GM12878 (cell line): ENCODE data around the gene CEP83. TPM values are rescaled to one million over a fixed set of nuclear protein-coding genes. Genes with fewer than 3 reads are reported as not detected.

ENCODE experiments used
- ATAC-seq: fragments of 200-7000 bp; cut with Tn5 transposase; 3 replicates; pipeline ENCODE4 v1.9.1; 2020; ENCODE audit warnings: mild to moderate bottlenecking, moderate library complexity
- BruUV-seq: library from RNA; stranded (reverse); fragments of 400-500 nt; replicated peaks from 2 replicates; lab custom pipeline; 2021; lab: Mats Ljungman, UMichigan
- CTCF ChIA-PET: fragments of 300-600 bp; sonication (Branson Sonifier 250); formaldehyde crosslinking; extraction: SDS; loops from one replicate; lab custom pipeline; 2021; ENCODE audit warnings: inconsistent platforms; lab: Yijun Ruan, JAX
- POLR2A ChIA-PET: fragments of 350-600 bp; formaldehyde crosslinking; extraction: SDS; loops from one replicate; lab custom pipeline; 2021; ENCODE audit warnings: inconsistent platforms; lab: Charles Lee
- RAD21 ChIA-PET: fragments of 300-600 bp; sonication (Branson Sonifier 250); formaldehyde crosslinking; loops from one replicate; lab custom pipeline; 2023; ENCODE audit warnings: antibody characterized with exemption; ENCODE audit not compliant: unreplicated experiment; lab: Charles Lee
- SMC1A ChIA-PET: fragments of 300-600 bp; sonication (Branson Sonifier 250); formaldehyde crosslinking; loops from one replicate; lab custom pipeline; 2023; ENCODE audit not compliant: unreplicated experiment, uncharacterized antibody; lab: Charles Lee
- DNase-seq: peaks from one replicate; pipeline ENCODE4 v3.0.0-alpha.2; 2011; ENCODE audit warnings: low read depth, low spot score
- FAIRE-seq: peaks from 3 replicates; lab custom pipeline; 2011; peaks lifted over from hg19 to GRCh38; lab: Jason Lieb, UNC
- H2AFZ ChIP-seq: 2 replicates; pipeline ENCODE4 v1.6.0; 2011; ENCODE audit warnings: low read depth, low read length, control low read depth; ENCODE audit not compliant: control insufficient read depth
- H3K27ac ChIP-seq: 2 replicates; pipeline ENCODE4 v1.5.1; 2011; ENCODE audit warnings: control low read depth; ENCODE audit not compliant: control insufficient read depth, insufficient read depth
- H3K27me3 ChIP-seq, 2 experiments: replicated peaks in 1 of 2; 2 replicates each; pipeline versions ENCODE4 v1.6.0 to v1.6.1; 2011; ENCODE audit warnings: low read length in 1 of 2; ENCODE audit not compliant: control insufficient read depth in 2 of 2, insufficient read depth in 2 of 2
- H3K36me3 ChIP-seq, 2 experiments: 2 replicates each; pipeline ENCODE4 v1.5.1; 2011; ENCODE audit warnings: low read length in 1 of 2; ENCODE audit not compliant: control insufficient read depth in 2 of 2, insufficient read depth in 2 of 2
- H3K4me1 ChIP-seq: 2 replicates; pipeline ENCODE4 v1.6.1; 2011; ENCODE audit warnings: mild to moderate bottlenecking, low read length, moderate library complexity, mixed read lengths; ENCODE audit not compliant: control insufficient read depth, insufficient read depth
- H3K4me2 ChIP-seq: 2 replicates; pipeline ENCODE4 v1.6.0; 2011; ENCODE audit warnings: control low read depth; ENCODE audit not compliant: control insufficient read depth, insufficient read depth
- H3K4me3 ChIP-seq: fragments of 200-600 bp; sonication (generic); 2 replicates; pipeline ENCODE4 v1.5.1; 2016
- H3K79me2 ChIP-seq: 2 replicates; pipeline ENCODE4 v1.6.0; 2011; ENCODE audit warnings: low read length; ENCODE audit not compliant: control insufficient read depth, insufficient read depth
- H3K9ac ChIP-seq: 2 replicates; pipeline ENCODE4 v1.8.0; 2011; ENCODE audit warnings: low read length, control low read depth, mixed read lengths; ENCODE audit not compliant: control insufficient read depth, insufficient read depth
- H3K9me3 ChIP-seq: replicated peaks from 3 replicates; pipeline ENCODE4 v1.5.1; 2011; ENCODE audit warnings: mild to moderate bottlenecking, low read length; ENCODE audit not compliant: control insufficient read depth, insufficient read depth
- H4K20me1 ChIP-seq: 2 replicates; pipeline ENCODE4 v1.6.0; 2011; ENCODE audit not compliant: control insufficient read depth, insufficient read depth
- ATF2 ChIP-seq: IDR thresholded peaks from 2 replicates; pipeline ENCODE4 v1.6.1; 2012; ENCODE audit warnings: low read length, inconsistent platforms
- BHLHE40 ChIP-seq, 2 experiments: fragments of 450-650 bp in 1 of 2; IDR thresholded peaks; 2 replicates each; pipeline ENCODE4 v1.6.1; 2011 to 2017; ENCODE audit warnings: low read depth in 2 of 2, borderline replicate concordance in 1 of 2, improper control_type of control experiment in 1 of 2, low read length in 1 of 2, mild to moderate bottlenecking in 1 of 2
- CEBPZ ChIP-seq: fragments of 150-350 bp; IDR thresholded peaks from 2 replicates; pipeline ENCODE4 v1.6.1; 2016; ENCODE audit warnings: low read depth, low read length
- CREB1 ChIP-seq: IDR thresholded peaks from 2 replicates; pipeline ENCODE4 v1.6.1; 2012; ENCODE audit warnings: low read depth, mild to moderate bottlenecking, inconsistent platforms
- ELK1 ChIP-seq: IDR thresholded peaks from 2 replicates; pipeline ENCODE4 v1.6.1; 2012; ENCODE audit warnings: low read depth, low read length, improper control_type of control experiment
- LARP7 ChIP-seq: fragments of 450-650 bp; IDR thresholded peaks from 2 replicates; pipeline ENCODE4 v1.6.1; 2017; ENCODE audit warnings: mild to moderate bottlenecking
- MTA2 ChIP-seq: fragments of 450-650 bp; IDR thresholded peaks from 2 replicates; pipeline ENCODE4 v1.6.1; 2016; ENCODE audit warnings: low read depth, mild to moderate bottlenecking, moderate library complexity
- PBX3 ChIP-seq: IDR thresholded peaks from 2 replicates; pipeline ENCODE4 v1.6.1; 2011; ENCODE audit warnings: mild to moderate bottlenecking, low read depth, low read length, moderate library complexity; ENCODE audit not compliant: insufficient replicate concordance
- RAD51 ChIP-seq: fragments of 450-650 bp; IDR thresholded peaks from 2 replicates; pipeline ENCODE4 v1.6.1; 2016; ENCODE audit warnings: moderate library complexity, mild to moderate bottlenecking, inconsistent platforms
- RUNX3 ChIP-seq: IDR thresholded peaks from 2 replicates; pipeline ENCODE4 v1.6.1; 2012; ENCODE audit warnings: low read length, inconsistent platforms
- SKIL ChIP-seq: fragments of 450-650 bp; IDR thresholded peaks from 2 replicates; pipeline ENCODE4 v1.6.1; 2017; ENCODE audit warnings: mild to moderate bottlenecking, low read depth, inconsistent platforms; ENCODE audit not compliant: poor library complexity, severe bottlenecking
- ZNF622 ChIP-seq: fragments of 450-650 bp; IDR thresholded peaks from 2 replicates; pipeline ENCODE4 v1.6.1; 2017; ENCODE audit warnings: mild to moderate bottlenecking, inconsistent platforms
- WGBS: methylation state at CpG from one replicate; pipeline ENCODE4 v1.1.6; 2016; ENCODE audit warnings: low lambda C conversion rate; ENCODE audit not compliant: insufficient replicate concordance, insufficient coverage; ENCODE audit errors: missing lambda C conversion rate; 5-methylcytosine and 5-hydroxymethylcytosine counted together
- in situ Hi-C: fragments of 300-500 bp; cut with MboI; formaldehyde crosslinking; loops from 9 replicates; pipeline ENCODE4 v1.14.3; 2018; ENCODE audit warnings: mixed read lengths
- intact Hi-C: fragments of 100-400 bp; cut with micrococcal nuclease; formaldehyde crosslinking; loops from one replicate; pipeline ENCODE4 v1.14.2; 2022; ENCODE audit not compliant: unreplicated experiment
- polyA plus RNA-seq, 11 experiments: library from polyadenylated mRNA; depleted of rRNA in 4 of 11; unstranded in 6 of 11; stranded (reverse) in 5 of 11; fragments of >200 nt; fragmentation: Nextera tagmentation in 4 of 11; fragmentation: Illumina TruSeq in 1 of 11; extraction: Ambion mirVana in 4 of 11; extraction: Trizol in 1 of 11; gene quantifications; 1 replicate in 1 of 11; 2 replicates in 10 of 11; pipeline versions ENCODE4 v1.2.1 to v1.2.3, GENCODE V29; 2011 to 2016; ENCODE audit warnings: inconsistent platforms in 2 of 11, missing spikeins in 2 of 11, low read depth in 1 of 11
- total RNA-seq, 4 experiments: library from RNA; depleted of rRNA in 3 of 4; stranded (reverse); fragments of >200 nt in 3 of 4; fragmentation: Illumina TruSeq in 1 of 4; extraction: Trizol in 1 of 4; gene quantifications; 2 replicates each; pipeline versions ENCODE4 v1.2.1 to v1.2.3, GENCODE V29; 2013 to 2021

The CEP83 gene
- total and polyA plus RNA-seq, 10 of the 15 experiments (the other 5 are each of a cell fraction or from before 2014, with no cell fraction given): 4.3 to 39.0 (median 22.5) TPM

- ATAC-seq (no peak), FAIRE-seq (peak; percentile 61), DNase-seq (no peak)
- no peak for TF ChIP-seq LARP7
- TF ChIP-seq CREB1: no peak
- no peak for TF ChIP-seq SKIL
- TF ChIP-seq PBX3: no peak
- no peak for TF ChIP-seq MTA2
- TF ChIP-seq ZNF622: no peak
- TF ChIP-seq RAD51: no peak
- TF ChIP-seq ATF2: no peak
- no peak for TF ChIP-seq BHLHE40 (IDR thresholded peaks at IDR 0.05; ENCODE audit: borderline replicate concordance in 1 of 2, low read depth in 2 of 2, low read length in 1 of 2)
- TF ChIP-seq RUNX3: no peak
- no peak for TF ChIP-seq CEBPZ
- TF ChIP-seq ELK1: no peak
- H3K79me2 ChIP-seq: no peaks in the 10 kb centered on the region
- intact Hi-C loops (no loop called here), in situ Hi-C loops (no loop called here)
- H2AFZ ChIP-seq: no peak overlapping the region
- SMC1A ChIA-PET: interaction anchor here (0.6 to 3.4 kb wide), 10 partner anchors 11 to 239 kb away, joined by 3 to 20 read pairs (median 4); no protein-coding TSS in a partner anchor
- H3K9ac ChIP-seq: no peak overlapping the region
- BruUV-seq: no TSS peak
- no peak overlapping the region for H3K4me3 ChIP-seq
- no peak overlapping the region for H3K4me2 ChIP-seq
- CTCF ChIA-PET: interaction anchor here (1.0 to 1.1 kb wide), 2 partner anchors 62 to 150 kb away, joined by 3 read pairs; no protein-coding TSS in a partner anchor
- H3K9me3 ChIP-seq: peaks cover 12% of the 10 kb centered on the region
- H3K27me3 ChIP-seq: no peaks in the 10 kb centered on the region
- H3K4me1 ChIP-seq: peaks cover 4% of the 10 kb centered on the region
- RAD21 ChIA-PET: interaction anchor here (1.2 to 2.2 kb wide), 2 partner anchors 25 to 229 kb away, joined by 4 to 11 read pairs; no protein-coding TSS in a partner anchor
- H3K36me3 ChIP-seq: peaks cover 4 to 6% of the 10 kb centered on the region in 2 experiments; a peak in 3 of 4 replicates
- POLR2A ChIA-PET: no interaction called here
- 44% methylated on average over 2 of the region's 2 CpGs for WGBS
- H4K20me1 ChIP-seq: no peaks in the 10 kb centered on the region
- no peak overlapping the region for H3K27ac ChIP-seq
These were observed 79.2 kb downstream of the CEP83 start for GRCh38 chr12:94380507-94380906.
